Activated T-helper 1 cell treated with anti-CD3 and anti-CD28 coated beads, Interleukin-12 subunit alpha, Interleukin-12 subunit beta, Interleukin-2, Interleukin-4 antibody, amounts not matched to agents 30 ng/mL and 10 ng/mL and 1 ng/mL, durations not matched to agents 14 hours and 24 hours and 36 hours (primary cell): ENCODE measurements around the gene TOGARAM1. TPM values are rescaled to one million over a fixed set of nuclear protein-coding genes. Genes with fewer than 3 reads are reported as not detected.
A peak's percentile ranks its signal among the peaks of the same experiment; 100 is the strongest.

Experiments
- DNase-seq: peaks from one replicate; pipeline ENCODE4 v3.0.0; 2021; ENCODE audit warnings: low spot score
- H3K27ac Mint-ChIP-seq: one replicate; pipeline ENCODE4 v1.8.0; 2021; ENCODE audit warnings: mild to moderate bottlenecking, mixed read lengths
- H3K27me3 Mint-ChIP-seq: one replicate; pipeline ENCODE4 v1.8.0; 2022; ENCODE audit warnings: mild to moderate bottlenecking, moderate library complexity, mixed read lengths; ENCODE audit not compliant: insufficient read depth
- H3K36me3 Mint-ChIP-seq: one replicate; pipeline ENCODE4 v1.8.0; 2021; ENCODE audit warnings: low read depth, mixed read lengths
- H3K4me1 Mint-ChIP-seq: one replicate; pipeline ENCODE4 v1.8.0; 2021; ENCODE audit warnings: low read depth, mixed read lengths
- H3K4me3 Mint-ChIP-seq: one replicate; pipeline ENCODE4 v1.8.0; 2021; ENCODE audit warnings: mild to moderate bottlenecking, moderate library complexity, mixed read lengths
- H3K9me3 Mint-ChIP-seq: one replicate; pipeline ENCODE4 v1.8.0; 2021; ENCODE audit warnings: mixed read lengths
- intact Hi-C: fragments of 100-400 bp; cut with micrococcal nuclease; formaldehyde crosslinking; loops from one replicate; pipeline ENCODE4 v1.15.1; 2024
- total RNA-seq: library from RNA; stranded (reverse); gene quantifications from 2 replicates; pipeline ENCODE4 v1.2.3, GENCODE V29; 2022

The TOGARAM1 gene
- 9.3 TPM in 2 replicates for total RNA-seq

DNA sequence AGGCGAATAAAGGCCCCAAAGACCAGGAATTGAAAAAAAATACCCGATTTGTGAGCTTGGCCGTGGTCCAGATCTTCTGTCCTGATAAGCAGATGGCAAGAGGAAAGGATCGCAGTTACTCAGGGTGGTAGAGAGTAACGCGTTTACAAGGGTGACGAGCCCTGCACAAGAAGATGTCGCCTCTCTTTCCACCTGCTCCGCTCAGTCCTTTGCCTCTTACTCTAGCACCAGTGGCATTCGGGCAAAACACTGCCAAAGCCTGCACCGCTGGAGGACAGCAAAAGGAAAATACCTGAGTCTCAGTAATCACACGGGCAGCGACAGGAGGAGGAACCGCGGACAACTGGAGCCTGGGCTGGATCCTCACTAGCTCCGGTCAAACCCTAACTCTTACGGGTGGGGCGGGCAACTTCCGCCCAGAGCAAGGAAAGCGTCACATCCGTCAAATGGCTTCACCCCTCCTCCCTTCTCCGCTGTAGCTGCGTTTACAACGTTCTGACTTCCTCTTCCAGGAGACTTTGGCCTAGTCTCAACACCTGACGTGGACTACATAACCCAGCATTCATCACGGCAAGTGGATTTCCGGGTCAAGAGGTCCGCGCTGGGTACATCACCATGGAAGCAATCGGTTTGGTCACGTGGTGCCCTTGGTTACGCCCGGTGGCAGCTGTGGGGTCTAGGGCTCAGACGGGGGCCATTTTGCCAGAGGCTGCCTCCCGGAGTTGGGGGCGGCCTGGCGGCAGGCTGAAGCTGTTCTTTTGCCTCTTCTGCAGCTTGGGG lies at the start of gene TOGARAM1, which contains the start of gene KLHL28:
TOGARAM1 (plus strand) TSS at position 637 of the 780 bp plus-strand sequence. CDS start 232 bp downstream, outside the sequence.
KLHL28 (minus strand) TSS at position 394 of the 780 bp plus-strand sequence. CDS start 16,019 bp downstream, outside the sequence.
- Mint-ChIP-seq H3K27ac (no peak within 1 kb of the TSS), H3K4me1 (peaks cover 40% of the 10 kb centered on the region), H3K27me3 (no peaks in the 10 kb centered on the region), H3K9me3 (no peaks in the 10 kb centered on the region), H3K36me3 (peaks cover 11% of the 10 kb centered on the region), H3K4me3 (no peak within 1 kb of the TSS)
- DNase-seq = peak; percentile 96
- intact Hi-C loops = loop anchor here (1.0 to 2.0 kb wide), 9 partner anchors 21 to 307 kb away; partner anchors contain the start of genes FANCM, MIS18BP1 and PRPF39

DNA sequence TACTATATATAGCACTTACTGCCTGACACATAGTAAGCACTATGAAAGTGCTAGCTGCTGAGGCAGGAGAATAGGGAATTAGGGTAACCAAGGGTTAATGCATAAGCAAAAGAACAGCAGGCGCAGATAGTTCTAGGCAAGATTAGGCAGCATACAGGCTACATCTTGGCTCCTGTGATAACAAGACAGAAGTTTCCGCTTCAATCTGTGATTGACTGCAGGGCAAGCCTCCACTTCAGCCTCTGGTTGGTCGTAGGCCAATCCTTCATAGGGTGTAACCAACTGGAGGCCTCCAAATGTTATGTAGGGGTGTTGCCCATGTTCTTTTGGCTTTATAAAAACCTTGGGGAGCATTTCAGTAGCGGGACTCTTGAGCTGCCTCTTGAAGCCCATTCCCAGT lies 47.1 kb upstream of the TOGARAM1 start:
- H3K27me3 Mint-ChIP-seq = peaks cover 21% of the 10 kb centered on the region
- H3K9me3 Mint-ChIP-seq = no peaks in the 10 kb centered on the region
- no peak for DNase-seq
- peaks cover 10% of the 10 kb centered on the region for H3K4me1 Mint-ChIP-seq
- H3K4me3 Mint-ChIP-seq = no peak overlapping the region
- H3K27ac Mint-ChIP-seq = no peak overlapping the region
- H3K36me3 Mint-ChIP-seq = peaks cover 3% of the 10 kb centered on the region
- intact Hi-C loops = no loop called here

DNA sequence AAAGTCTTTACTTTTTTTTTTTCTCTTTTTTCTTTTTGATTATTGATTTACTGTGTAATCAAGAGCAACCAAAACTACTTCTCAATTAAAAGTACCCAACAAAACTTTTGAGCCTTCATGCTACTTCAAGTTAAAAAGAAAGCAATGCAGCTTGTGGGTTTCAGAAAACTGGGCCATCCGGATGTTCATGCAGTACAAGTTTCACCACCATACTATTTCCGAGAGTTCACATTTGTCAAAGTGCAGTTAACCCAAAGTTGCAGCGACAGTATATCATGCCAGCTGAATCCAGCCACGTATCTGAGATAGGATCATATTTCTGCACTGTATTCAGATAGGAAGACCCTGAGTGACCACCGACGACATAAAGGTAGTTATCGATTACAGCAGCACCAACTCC lies 33.2 kb upstream of the TOGARAM1 start:
- no peak overlapping the region for H3K27ac Mint-ChIP-seq

DNA sequence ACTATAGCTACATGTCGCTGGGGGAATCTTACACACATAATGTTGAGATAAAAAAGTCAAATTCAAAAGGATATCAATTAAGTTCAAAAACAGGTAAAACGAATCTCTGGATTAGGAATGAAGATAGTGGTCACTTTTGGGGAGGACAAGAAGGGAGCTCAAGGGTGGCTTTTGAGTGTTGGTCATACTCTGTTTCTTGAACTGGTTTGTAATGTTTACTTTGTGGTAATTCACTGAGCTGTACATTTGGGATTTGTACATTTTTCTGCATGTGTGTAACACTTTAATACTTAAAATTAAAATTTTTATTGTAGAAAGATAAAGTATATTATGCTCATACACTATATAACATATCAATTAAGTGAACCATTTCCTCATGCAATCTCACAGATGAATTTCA lies 26.8 kb upstream of the TOGARAM1 start:
- H3K36me3 Mint-ChIP-seq = peaks cover 30% of the 10 kb centered on the region
- H3K9me3 Mint-ChIP-seq = peaks cover 3% of the 10 kb centered on the region
- no peak for DNase-seq
- peaks cover 5% of the 10 kb centered on the region for H3K4me1 Mint-ChIP-seq
- intact Hi-C loops = no loop called here
- H3K4me3 Mint-ChIP-seq = no peak overlapping the region
- H3K27me3 Mint-ChIP-seq = no peaks in the 10 kb centered on the region
- H3K27ac Mint-ChIP-seq = no peak overlapping the region

More for the DNA sequence above, 33.2 kb upstream of the TOGARAM1 start:
- H3K36me3 Mint-ChIP-seq = peaks cover 7% of the 10 kb centered on the region
- H3K4me3 Mint-ChIP-seq = no peak overlapping the region
- intact Hi-C loops = no loop called here
- no peaks in the 10 kb centered on the region for H3K9me3 Mint-ChIP-seq
- no peaks in the 10 kb centered on the region for H3K27me3 Mint-ChIP-seq
- H3K4me1 Mint-ChIP-seq = peaks cover 5% of the 10 kb centered on the region
- no peak for DNase-seq

DNA sequence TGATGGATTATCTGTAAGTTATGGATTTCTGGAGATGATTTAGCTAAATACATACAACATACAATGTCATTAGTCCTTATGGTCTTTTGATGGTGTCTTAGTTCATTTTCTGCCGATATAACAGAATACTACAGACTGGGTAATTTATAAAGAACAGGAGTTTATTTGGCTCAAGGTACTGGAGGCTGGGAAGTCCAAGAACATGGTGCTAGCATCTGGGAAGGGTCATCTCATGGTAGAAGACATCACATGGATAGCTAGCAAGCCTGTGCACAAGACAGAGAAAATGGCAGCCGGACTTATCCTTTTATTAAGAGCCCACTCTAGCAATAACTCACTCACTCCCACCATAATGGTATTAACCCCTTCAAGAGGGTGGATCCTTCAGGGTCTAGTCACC lies 24.4 kb upstream of the TOGARAM1 start:
- Mint-ChIP-seq H3K4me3 (no peak overlapping the region), H3K9me3 (peaks cover 7% of the 10 kb centered on the region), H3K4me1 (peaks cover 7% of the 10 kb centered on the region), H3K27me3 (no peaks in the 10 kb centered on the region), H3K36me3 (peaks cover 45% of the 10 kb centered on the region), H3K27ac (no peak overlapping the region)
- no peak for DNase-seq
- intact Hi-C loops = no loop called here

- intact Hi-C loops = loop anchor here (2.0 kb wide), 1 partner anchor 21 kb away; the partner anchor contains the start of gene KLHL28
- no peak for DNase-seq
- Mint-ChIP-seq H3K4me1 (peaks cover 7% of the 10 kb centered on the region), H3K27me3 (no peaks in the 10 kb centered on the region), H3K27ac (peak overlapping the region; percentile 1), H3K4me3 (no peak overlapping the region), H3K36me3 (peaks cover 54% of the 10 kb centered on the region), H3K9me3 (peaks cover 7% of the 10 kb centered on the region)
Measured at GRCh38 chr14:44940211-44940610, 21.8 kb upstream of the TOGARAM1 start.

DNA sequence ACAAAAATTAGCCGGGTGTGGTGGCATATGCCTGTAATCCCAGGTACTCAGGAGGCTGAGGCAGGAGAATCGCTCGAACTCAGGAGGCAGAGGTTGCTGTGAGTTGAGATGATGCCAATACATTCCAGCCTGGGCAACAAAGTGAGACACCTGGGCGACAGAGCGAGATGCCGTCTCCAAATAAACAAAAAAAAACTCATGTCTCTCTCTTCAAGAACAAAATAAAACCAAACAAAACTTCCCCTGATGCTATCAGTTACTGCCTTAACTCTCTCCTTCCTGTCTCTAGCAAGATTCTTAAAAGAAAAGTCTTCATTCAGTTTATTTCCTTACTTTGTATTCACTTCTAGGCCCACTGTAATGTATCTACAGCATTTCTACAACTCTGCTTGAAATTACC lies 21.0 kb upstream of the TOGARAM1 start:
- Mint-ChIP-seq H3K4me1 (peaks cover 7% of the 10 kb centered on the region), H3K27ac (peak overlapping the region; percentile 72), H3K4me3 (no peak overlapping the region), H3K36me3 (peaks cover 60% of the 10 kb centered on the region), H3K27me3 (no peaks in the 10 kb centered on the region), H3K9me3 (peaks cover 7% of the 10 kb centered on the region)
- intact Hi-C loops = loop anchor here (2.0 kb wide), 1 partner anchor 20 kb away; the partner anchor contains the start of gene KLHL28
- DNase-seq = no peak

DNA sequence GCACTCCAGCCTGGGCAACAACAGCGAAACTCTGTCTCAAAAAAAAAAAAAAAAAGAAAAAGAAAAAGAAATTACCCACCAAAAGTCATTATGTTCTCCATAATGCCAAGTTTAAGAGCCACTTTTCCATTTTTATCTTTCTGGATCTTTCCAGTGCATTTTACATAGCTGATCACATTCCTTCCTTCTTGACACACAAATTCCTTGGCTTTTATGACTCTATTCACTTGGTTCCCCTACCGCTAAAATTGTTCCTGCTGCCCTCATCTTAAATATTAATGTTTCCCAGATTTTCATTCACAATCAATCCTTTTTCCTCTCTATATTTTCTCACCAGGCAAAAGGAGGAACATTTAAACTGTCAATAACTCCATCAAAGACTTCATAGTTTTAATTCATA lies 20.4 kb upstream of the TOGARAM1 start:
- H3K27me3 Mint-ChIP-seq = no peaks in the 10 kb centered on the region
- intact Hi-C loops = loop anchor here (2.0 kb wide), 1 partner anchor 19 kb away; the partner anchor contains the start of gene KLHL28
- H3K27ac Mint-ChIP-seq = no peak overlapping the region
- DNase-seq = no peak
- H3K4me3 Mint-ChIP-seq = no peak overlapping the region
- peaks cover 7% of the 10 kb centered on the region for H3K4me1 Mint-ChIP-seq
- peaks cover 7% of the 10 kb centered on the region for H3K9me3 Mint-ChIP-seq
- peaks cover 54% of the 10 kb centered on the region for H3K36me3 Mint-ChIP-seq

GRCh38 chr14:44942436-44942835 lies 19.6 kb upstream of the TOGARAM1 start:
- Mint-ChIP-seq H3K36me3 (peaks cover 56% of the 10 kb centered on the region), H3K4me3 (no peak overlapping the region), H3K27me3 (no peaks in the 10 kb centered on the region), H3K27ac (no peak overlapping the region), H3K9me3 (peaks cover 12% of the 10 kb centered on the region), H3K4me1 (peaks cover 7% of the 10 kb centered on the region)
- DNase-seq = no peak
- intact Hi-C loops = no loop called here

DNA sequence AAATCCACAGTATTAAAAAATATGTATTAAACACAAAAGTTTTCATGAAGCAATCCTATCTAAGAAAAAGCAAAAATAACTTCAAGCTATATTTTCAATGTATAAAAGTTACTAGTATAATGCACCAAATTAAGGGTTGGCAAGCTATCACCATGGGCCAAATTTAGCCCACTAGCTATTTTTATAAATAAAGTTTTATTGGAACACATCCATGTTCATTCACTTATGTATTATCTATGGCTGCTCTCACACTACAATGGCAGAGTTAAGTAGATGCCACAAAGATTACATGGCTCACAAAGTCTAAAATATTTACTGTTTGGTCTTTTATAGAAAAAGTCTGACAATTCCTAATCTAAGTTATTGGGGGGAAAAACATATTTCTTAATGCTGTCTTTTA lies 17.9 kb upstream of the TOGARAM1 start:
- Mint-ChIP-seq H3K27ac (no peak overlapping the region), H3K27me3 (no peaks in the 10 kb centered on the region), H3K36me3 (peaks cover 53% of the 10 kb centered on the region), H3K4me1 (peaks cover 7% of the 10 kb centered on the region), H3K9me3 (peaks cover 12% of the 10 kb centered on the region), H3K4me3 (no peak overlapping the region)
- intact Hi-C loops = no loop called here
- DNase-seq = no peak

GRCh38 chr14:44945264-44945663 lies 16.7 kb upstream of the TOGARAM1 start:
- peaks cover 7% of the 10 kb centered on the region for H3K4me1 Mint-ChIP-seq
- no peak overlapping the region for H3K4me3 Mint-ChIP-seq
- H3K36me3 Mint-ChIP-seq = peaks cover 45% of the 10 kb centered on the region
- H3K27me3 Mint-ChIP-seq = no peaks in the 10 kb centered on the region
- DNase-seq = no peak
- H3K9me3 Mint-ChIP-seq = peaks cover 9% of the 10 kb centered on the region
- intact Hi-C loops = no loop called here
- no peak overlapping the region for H3K27ac Mint-ChIP-seq

DNA sequence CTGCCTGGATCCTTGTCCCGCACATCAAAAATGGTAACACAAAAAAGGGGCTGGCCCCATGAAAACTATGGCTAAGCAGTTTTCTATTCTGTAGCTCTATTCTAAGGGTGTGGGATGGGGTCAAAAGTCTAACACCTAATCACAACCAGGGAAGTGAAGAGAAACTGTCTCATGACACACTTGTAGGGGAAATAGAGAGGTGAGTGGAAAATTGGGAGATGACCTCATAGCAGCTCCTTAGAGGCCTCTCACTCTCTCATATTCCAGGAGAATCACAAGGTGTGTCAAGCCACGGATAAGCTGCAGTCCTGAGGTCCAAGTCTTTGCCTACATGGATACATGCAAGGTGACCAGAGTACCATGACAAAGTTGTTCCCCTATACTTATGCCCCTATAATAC lies 10.9 kb upstream of the TOGARAM1 start:
- no peak overlapping the region for H3K27ac Mint-ChIP-seq
- H3K27me3 Mint-ChIP-seq = no peaks in the 10 kb centered on the region
- DNase-seq = no peak
- peaks cover 17% of the 10 kb centered on the region for H3K36me3 Mint-ChIP-seq
- peaks cover 5% of the 10 kb centered on the region for H3K9me3 Mint-ChIP-seq
- H3K4me1 Mint-ChIP-seq = peaks cover 7% of the 10 kb centered on the region
- intact Hi-C loops = no loop called here
- no peak overlapping the region for H3K4me3 Mint-ChIP-seq

DNA sequence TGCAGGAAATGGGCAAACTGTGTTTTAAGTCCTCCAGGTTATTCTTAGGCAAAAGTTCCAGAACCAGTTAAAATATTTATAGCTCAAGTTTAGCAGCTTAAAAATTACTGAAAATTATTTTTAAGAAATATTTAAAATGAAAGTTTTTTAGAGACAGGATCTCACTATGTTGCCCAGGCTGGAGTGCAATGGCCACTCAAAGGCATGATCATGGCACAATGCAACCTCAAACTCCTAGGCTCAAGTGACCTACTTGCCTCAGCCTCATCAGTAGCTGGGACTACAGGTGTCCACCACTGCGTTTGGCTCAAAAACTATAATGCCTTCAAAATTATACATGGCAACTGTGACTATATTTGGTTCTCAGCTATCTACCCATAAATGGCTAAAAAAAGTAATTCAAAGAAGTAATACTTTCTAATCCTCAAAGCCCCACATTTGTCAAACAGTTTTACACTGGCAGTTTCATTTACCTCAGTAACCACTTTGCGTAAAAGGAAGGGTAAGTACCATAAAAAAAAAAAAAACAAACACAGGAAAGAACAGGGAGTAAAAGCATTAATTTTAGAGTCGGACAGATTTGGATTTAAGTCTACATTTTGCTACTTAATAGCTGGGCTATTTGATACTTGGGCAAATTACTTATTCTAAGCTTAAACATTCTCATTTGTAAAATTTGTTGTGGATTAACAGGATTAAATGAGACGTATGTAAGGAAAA lies 9.4 kb upstream of the TOGARAM1 start:
- Mint-ChIP-seq H3K9me3 (no peaks in the 10 kb centered on the region), H3K36me3 (peaks cover 12% of the 10 kb centered on the region), H3K4me3 (no peak overlapping the region), H3K27me3 (no peaks in the 10 kb centered on the region), H3K27ac (no peak overlapping the region), H3K4me1 (peaks cover 7% of the 10 kb centered on the region)
- no peak for DNase-seq
- intact Hi-C loops = no loop called here
